ENCODE measurements around the gene NTM. TPM values are rescaled to one million over a fixed set of nuclear protein-coding genes. Genes with fewer than 3 reads are reported as not detected.

NTM gene
- total RNA-seq, 1 experiment from 2014 or later = 0.73 TPM

GRCh38 chr11:131855320-131855719 lies 484.9 kb downstream of the NTM start:
- ChIA-PET POLR2A (no interaction called here), CTCF (no interaction called here)
- no peak overlapping the region for H3K4me3 Mint-ChIP-seq (ENCODE audit: unreplicated experiment)
- no peaks in the 10 kb centered on the region for H3K4me1 Mint-ChIP-seq (ENCODE audit: low read depth, unreplicated experiment)
- H3K27ac Mint-ChIP-seq (ENCODE audit: unreplicated experiment) = no peak overlapping the region
- no peaks in the 10 kb centered on the region for H3K9me3 ChIP-seq
- intact Hi-C loops (cut with micrococcal nuclease; ENCODE audit: unreplicated experiment) = no loop called here
- H3K36me3 Mint-ChIP-seq (ENCODE audit: insufficient read depth, unreplicated experiment) = no peaks in the 10 kb centered on the region
- no peak for TF ChIP-seq CTCF (IDR thresholded peaks at IDR 0.05; ENCODE audit: insufficient read depth in 1 of 2, low read depth in 1 of 2, low read length in 1 of 2, severe bottlenecking in 1 of 2, unreplicated experiment in 1 of 2)
- BruUV-seq (replicated peaks) = no TSS peak
- peaks cover 13% of the 10 kb centered on the region for H3K27me3 Mint-ChIP-seq (ENCODE audit: insufficient read depth, unreplicated experiment)
- H3K4me1 ChIP-seq = no peaks in the 10 kb centered on the region
- H3K4me3 ChIP-seq (ENCODE audit: low read depth, low read length) = no peak overlapping the region
- no peak for DNase-seq
- no peaks in the 10 kb centered on the region for H3K36me3 ChIP-seq (ENCODE audit: control insufficient read depth, insufficient read depth, low read length)
- H3K9me3 Mint-ChIP-seq (ENCODE audit: unreplicated experiment) = no peaks in the 10 kb centered on the region
- no peaks in the 10 kb centered on the region for H3K27me3 ChIP-seq (replicated peaks; ENCODE audit: control insufficient read depth, insufficient read depth, low read length)

DNA sequence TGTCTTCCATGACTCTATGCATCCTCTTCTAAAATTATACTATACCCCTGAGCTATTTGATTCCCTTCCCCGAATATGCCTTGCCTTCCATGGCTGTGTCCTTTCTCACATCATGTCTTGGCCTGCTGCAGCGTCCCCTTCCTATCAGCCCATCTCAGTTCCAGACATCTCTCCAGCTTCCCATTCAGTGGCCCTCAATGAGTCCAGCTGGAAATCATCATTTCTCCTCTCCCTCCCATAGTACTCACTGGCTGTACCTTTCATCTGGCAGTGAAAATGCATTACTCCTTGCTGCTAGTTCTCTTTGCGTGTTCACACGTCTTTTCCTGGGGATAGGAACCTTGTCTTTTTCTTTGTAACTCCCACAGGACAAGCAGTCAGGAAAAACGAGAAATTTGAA lies 486.8 kb downstream of the NTM start:
- intact Hi-C loops (cut with micrococcal nuclease; ENCODE audit: unreplicated experiment) = no loop called here

DNA sequence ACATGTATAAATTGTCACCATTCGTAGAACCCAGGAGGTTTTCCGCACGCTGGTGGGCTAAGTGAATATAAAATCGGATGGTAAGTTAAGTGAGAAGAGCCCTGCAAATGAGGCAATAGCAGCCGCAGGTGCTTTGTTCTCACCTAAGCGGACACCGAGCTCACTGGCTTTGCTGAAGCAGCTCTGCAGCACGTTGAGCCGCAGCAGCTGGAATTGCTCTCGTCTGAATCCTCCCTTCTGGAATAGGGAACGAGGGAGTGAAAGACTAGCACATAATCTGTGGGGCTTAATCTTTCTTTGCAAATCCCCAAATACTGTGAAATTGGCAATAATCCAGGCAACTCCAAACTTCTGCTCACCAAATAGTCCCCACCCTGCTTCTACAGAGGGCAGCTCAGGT lies 488.1 kb downstream of the NTM start:
- H3K4me1 Mint-ChIP-seq (ENCODE audit: low read depth, unreplicated experiment) = no peaks in the 10 kb centered on the region
- ChIA-PET POLR2A (no interaction called here), CTCF (interaction anchor here (0.7 to 1.2 kb wide), 3 partner anchors 9 to 216 kb away, joined by 3 to 10 read pairs (median 4); no protein-coding TSS in a partner anchor)
- H3K9me3 Mint-ChIP-seq (ENCODE audit: unreplicated experiment) = no peaks in the 10 kb centered on the region
- no peak overlapping the region for H3K27ac Mint-ChIP-seq (ENCODE audit: unreplicated experiment)
- no peak for DNase-seq
- no TSS peak for BruUV-seq (replicated peaks)
- H3K27me3 ChIP-seq (replicated peaks; ENCODE audit: control insufficient read depth, insufficient read depth, low read length) = no peaks in the 10 kb centered on the region
- H3K4me3 Mint-ChIP-seq (ENCODE audit: unreplicated experiment) = no peak overlapping the region
- intact Hi-C loops (cut with micrococcal nuclease; ENCODE audit: unreplicated experiment) = no loop called here
- no peak for TF ChIP-seq CTCF (IDR thresholded peaks at IDR 0.05; ENCODE audit: insufficient read depth in 1 of 2, low read depth in 1 of 2, low read length in 1 of 2, severe bottlenecking in 1 of 2, unreplicated experiment in 1 of 2)
- no peaks in the 10 kb centered on the region for H3K36me3 Mint-ChIP-seq (ENCODE audit: insufficient read depth, unreplicated experiment)
- no peak overlapping the region for H3K4me3 ChIP-seq (ENCODE audit: low read depth, low read length)
- H3K27me3 Mint-ChIP-seq (ENCODE audit: insufficient read depth, unreplicated experiment) = peaks cover 13% of the 10 kb centered on the region
- no peaks in the 10 kb centered on the region for H3K36me3 ChIP-seq (ENCODE audit: control insufficient read depth, insufficient read depth, low read length)
- H3K9me3 ChIP-seq = no peaks in the 10 kb centered on the region
- H3K4me1 ChIP-seq = no peaks in the 10 kb centered on the region

More for the DNA sequence above, 486.8 kb downstream of the NTM start:
- ChIA-PET POLR2A (no interaction called here), CTCF (no interaction called here)
- no peaks in the 10 kb centered on the region for H3K9me3 ChIP-seq
- Mint-ChIP-seq H3K9me3 (ENCODE audit: unreplicated experiment) (no peaks in the 10 kb centered on the region), H3K4me1 (ENCODE audit: low read depth, unreplicated experiment) (no peaks in the 10 kb centered on the region), H3K27ac (ENCODE audit: unreplicated experiment) (no peak overlapping the region), H3K36me3 (ENCODE audit: insufficient read depth, unreplicated experiment) (no peaks in the 10 kb centered on the region), H3K27me3 (ENCODE audit: insufficient read depth, unreplicated experiment) (peaks cover 13% of the 10 kb centered on the region), H3K4me3 (ENCODE audit: unreplicated experiment) (no peak overlapping the region)
- H3K36me3 ChIP-seq (ENCODE audit: control insufficient read depth, insufficient read depth, low read length) = no peaks in the 10 kb centered on the region
- no peak overlapping the region for H3K4me3 ChIP-seq (ENCODE audit: low read depth, low read length)
- no peaks in the 10 kb centered on the region for H3K27me3 ChIP-seq (replicated peaks; ENCODE audit: control insufficient read depth, insufficient read depth, low read length)
- no peaks in the 10 kb centered on the region for H3K4me1 ChIP-seq
- no TSS peak for BruUV-seq (replicated peaks)
- no peak for TF ChIP-seq CTCF (IDR thresholded peaks at IDR 0.05; ENCODE audit: insufficient read depth in 1 of 2, low read depth in 1 of 2, low read length in 1 of 2, severe bottlenecking in 1 of 2, unreplicated experiment in 1 of 2)
- DNase-seq = no peak

Measured in Caco-2 (cell line).